Measurements from ENCODE around the gene TMEM231.
A peak's percentile ranks its signal among the peaks of the same experiment; 100 is the strongest.
"Not testable (repeated sequence)": the region's sequence is repeated elsewhere in the genome, so short reads cannot be mapped to it uniquely, and the experiment has no call there.

TMEM231 gene

GRCh38 chr16:75506574-75506973 lies 49.5 kb downstream of the TMEM231 start:
- Histone ChIP-seq H3K4me3 (ENCODE audit: low read length) (no peak overlapping the region), H3K9ac (ENCODE audit: low read length) (no peak overlapping the region), H3K79me1 (ENCODE audit: low read length) (no peaks in the 10 kb centered on the region), H3K4me1 (ENCODE audit: control insufficient read depth, low read depth, low read length) (peaks cover 3% of the 10 kb centered on the region), H3K36me3 (ENCODE audit: control insufficient read depth, insufficient read depth, low read length) (no peaks in the 10 kb centered on the region), H4K8ac (ENCODE audit: low read depth, low read length) (no peak overlapping the region), H2BK5ac (ENCODE audit: low read length) (no peak overlapping the region), H2BK15ac (replicated peaks; ENCODE audit: low read depth) (no peak overlapping the region), H3K79me2 (ENCODE audit: control insufficient read depth, insufficient read depth, low read length) (no peaks in the 10 kb centered on the region), H3K4ac (ENCODE audit: low read depth, low read length) (no peak overlapping the region), H2AK5ac (ENCODE audit: low read length) (no peak overlapping the region), H3K4me2 (ENCODE audit: low read length) (no peak overlapping the region), H3K56ac (ENCODE audit: low read length) (no peak overlapping the region), H4K5ac (ENCODE audit: low read length) (no peak overlapping the region), H3K27ac (ENCODE audit: low read depth, low read length) (no peak overlapping the region), H2BK120ac (ENCODE audit: low read depth, low read length) (no peak overlapping the region), H3K27me3 (ENCODE audit: insufficient read depth, low read length, poor library complexity) (no peaks in the 10 kb centered on the region), H3K23ac (ENCODE audit: low read length) (no peak overlapping the region), H3K18ac (ENCODE audit: low read length) (no peak overlapping the region)
- DNase-seq, result no peak
- no CpG with 5 or more reads among the region's 7 CpGs for WGBS (ENCODE audit: extremely low coverage, insufficient coverage, low lambda C conversion rate)

- Histone ChIP-seq H3K4me3 (ENCODE audit: low read length) (no peak overlapping the region), H4K8ac (ENCODE audit: low read depth, low read length) (no peak overlapping the region), H4K5ac (ENCODE audit: low read length) (no peak overlapping the region), H2BK120ac (ENCODE audit: low read depth, low read length) (no peak overlapping the region), H3K23ac (ENCODE audit: low read length) (no peak overlapping the region), H2BK5ac (ENCODE audit: low read length) (no peak overlapping the region), H3K9ac (ENCODE audit: low read length) (no peak overlapping the region), H3K79me2 (ENCODE audit: control insufficient read depth, insufficient read depth, low read length) (no peaks in the 10 kb centered on the region), H3K4me1 (ENCODE audit: control insufficient read depth, low read depth, low read length) (peaks cover 3% of the 10 kb centered on the region), H2AK5ac (ENCODE audit: low read length) (no peak overlapping the region), H3K18ac (ENCODE audit: low read length) (no peak overlapping the region), H3K36me3 (ENCODE audit: control insufficient read depth, insufficient read depth, low read length) (no peaks in the 10 kb centered on the region), H3K56ac (ENCODE audit: low read length) (no peak overlapping the region), H2BK15ac (replicated peaks; ENCODE audit: low read depth) (no peak overlapping the region), H3K27me3 (ENCODE audit: insufficient read depth, low read length, poor library complexity) (no peaks in the 10 kb centered on the region), H3K27ac (ENCODE audit: low read depth, low read length) (no peak overlapping the region), H3K79me1 (ENCODE audit: low read length) (no peaks in the 10 kb centered on the region), H3K4ac (ENCODE audit: low read depth, low read length) (no peak overlapping the region), H3K4me2 (ENCODE audit: low read length) (no peak overlapping the region)
- no peak for DNase-seq
- WGBS (ENCODE audit: extremely low coverage, insufficient coverage, low lambda C conversion rate), result no CpG with 5 or more reads among the region's 3 CpGs
Observed at GRCh38 chr16:75506107-75506506, 49.9 kb downstream of the TMEM231 start.

DNA sequence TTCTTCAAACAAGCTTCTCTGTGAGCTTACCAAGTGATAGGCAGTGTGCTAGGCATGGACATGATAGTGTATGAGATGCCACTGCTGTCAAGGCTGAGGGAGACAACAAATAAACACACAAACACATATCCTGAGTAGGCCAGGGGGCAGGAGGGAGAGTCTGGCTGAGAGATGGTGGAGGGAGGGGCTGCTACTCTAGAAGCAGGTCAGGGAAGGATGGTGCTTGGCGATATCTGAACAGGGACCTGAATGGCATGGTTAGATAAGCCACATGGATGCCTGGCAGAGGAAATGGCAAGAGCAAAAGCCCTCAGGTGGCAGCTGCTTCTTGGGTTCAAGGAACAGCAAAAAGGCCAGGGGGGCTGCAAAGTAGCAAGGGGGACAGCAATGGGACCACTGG lies 52.3 kb downstream of the TMEM231 start:
- Histone ChIP-seq H3K79me2 (ENCODE audit: control insufficient read depth, insufficient read depth, low read length) (no peaks in the 10 kb centered on the region), H2BK120ac (ENCODE audit: low read depth, low read length) (no peak overlapping the region), H3K79me1 (ENCODE audit: low read length) (no peaks in the 10 kb centered on the region), H3K56ac (ENCODE audit: low read length) (no peak overlapping the region), H3K9ac (ENCODE audit: low read length) (no peak overlapping the region), H3K4me1 (ENCODE audit: control insufficient read depth, low read depth, low read length) (no peaks in the 10 kb centered on the region), H2BK15ac (replicated peaks; ENCODE audit: low read depth) (no peak overlapping the region), H3K4ac (ENCODE audit: low read depth, low read length) (no peak overlapping the region), H3K27ac (ENCODE audit: low read depth, low read length) (no peak overlapping the region), H2AK5ac (ENCODE audit: low read length) (no peak overlapping the region), H2BK5ac (ENCODE audit: low read length) (no peak overlapping the region), H4K8ac (ENCODE audit: low read depth, low read length) (no peak overlapping the region), H3K18ac (ENCODE audit: low read length) (no peak overlapping the region), H3K36me3 (ENCODE audit: control insufficient read depth, insufficient read depth, low read length) (no peaks in the 10 kb centered on the region), H3K27me3 (ENCODE audit: insufficient read depth, low read length, poor library complexity) (no peaks in the 10 kb centered on the region), H3K4me3 (ENCODE audit: low read length) (no peak overlapping the region), H3K4me2 (ENCODE audit: low read length) (no peak overlapping the region), H4K5ac (ENCODE audit: low read length) (no peak overlapping the region), H3K23ac (ENCODE audit: low read length) (no peak overlapping the region)
- no peak for DNase-seq
- WGBS (ENCODE audit: extremely low coverage, insufficient coverage, low lambda C conversion rate), result no CpG with 5 or more reads among the region's 1 CpG

- WGBS (ENCODE audit: extremely low coverage, insufficient coverage, low lambda C conversion rate), result no CpG with 5 or more reads among the region's 4 CpGs
- Histone ChIP-seq H3K4ac (ENCODE audit: low read depth, low read length) (no peak overlapping the region), H3K23ac (ENCODE audit: low read length) (no peak overlapping the region), H3K27ac (ENCODE audit: low read depth, low read length) (no peak overlapping the region), H3K18ac (ENCODE audit: low read length) (no peak overlapping the region), H3K36me3 (ENCODE audit: control insufficient read depth, insufficient read depth, low read length) (no peaks in the 10 kb centered on the region), H3K4me2 (ENCODE audit: low read length) (no peak overlapping the region), H3K56ac (ENCODE audit: low read length) (no peak overlapping the region), H4K8ac (ENCODE audit: low read depth, low read length) (no peak overlapping the region), H4K5ac (ENCODE audit: low read length) (no peak overlapping the region), H2BK5ac (ENCODE audit: low read length) (no peak overlapping the region), H3K79me2 (ENCODE audit: control insufficient read depth, insufficient read depth, low read length) (no peaks in the 10 kb centered on the region), H2BK120ac (ENCODE audit: low read depth, low read length) (no peak overlapping the region), H3K4me3 (ENCODE audit: low read length) (no peak overlapping the region), H2BK15ac (replicated peaks; ENCODE audit: low read depth) (no peak overlapping the region), H2AK5ac (ENCODE audit: low read length) (no peak overlapping the region), H3K27me3 (ENCODE audit: insufficient read depth, low read length, poor library complexity) (no peaks in the 10 kb centered on the region), H3K4me1 (ENCODE audit: control insufficient read depth, low read depth, low read length) (no peaks in the 10 kb centered on the region), H3K9ac (ENCODE audit: low read length) (no peak overlapping the region), H3K79me1 (ENCODE audit: low read length) (no peaks in the 10 kb centered on the region)
- DNase-seq, result no peak
Observed at GRCh38 chr16:75502916-75503605, 53.0 kb downstream of the TMEM231 start.

DNA sequence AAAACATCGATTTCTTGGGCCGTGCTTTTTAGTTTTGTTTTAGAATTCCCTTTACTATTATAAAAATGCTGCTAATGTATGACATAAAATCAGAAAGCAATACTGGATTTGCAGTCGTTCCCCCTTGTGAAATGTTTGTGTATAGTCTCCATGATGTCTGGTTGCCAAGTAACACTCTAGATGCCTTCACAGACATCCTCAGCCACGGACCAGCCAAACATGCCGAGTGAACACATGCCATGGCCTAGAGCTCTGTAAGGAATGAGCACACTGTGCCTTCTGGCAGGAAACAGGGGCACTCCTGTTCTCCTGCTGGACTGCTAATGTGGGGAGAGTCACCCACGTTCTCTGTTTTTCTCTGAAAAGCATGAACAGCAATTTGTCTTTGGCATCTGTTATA lies 54.2 kb downstream of the TMEM231 start:
- not testable (repeated sequence) for H3K4me3 ChIP-seq (ENCODE audit: low read length); H2BK120ac ChIP-seq (ENCODE audit: low read depth, low read length); H3K27ac ChIP-seq (ENCODE audit: low read depth, low read length); H3K79me2 ChIP-seq (ENCODE audit: control insufficient read depth, insufficient read depth, low read length); H4K5ac ChIP-seq (ENCODE audit: low read length); H3K56ac ChIP-seq (ENCODE audit: low read length); H3K4me2 ChIP-seq (ENCODE audit: low read length); H2AK5ac ChIP-seq (ENCODE audit: low read length); H2BK5ac ChIP-seq (ENCODE audit: low read length); H3K18ac ChIP-seq (ENCODE audit: low read length); H3K23ac ChIP-seq (ENCODE audit: low read length); H4K8ac ChIP-seq (ENCODE audit: low read depth, low read length); H3K4ac ChIP-seq (ENCODE audit: low read depth, low read length); H3K36me3 ChIP-seq (ENCODE audit: control insufficient read depth, insufficient read depth, low read length); H3K9ac ChIP-seq (ENCODE audit: low read length); H3K27me3 ChIP-seq (ENCODE audit: insufficient read depth, low read length, poor library complexity); H2BK15ac ChIP-seq (replicated peaks; ENCODE audit: low read depth); H3K79me1 ChIP-seq (ENCODE audit: low read length); H3K4me1 ChIP-seq (ENCODE audit: control insufficient read depth, low read depth, low read length)
- peak; percentile 45 for DNase-seq
- no CpG with 5 or more reads among the region's 6 CpGs for WGBS (ENCODE audit: extremely low coverage, insufficient coverage, low lambda C conversion rate)

GRCh38 chr16:75501359-75501758 lies 54.7 kb downstream of the TMEM231 start:
- Histone ChIP-seq H4K5ac (ENCODE audit: low read length) (no peak overlapping the region), H3K79me1 (ENCODE audit: low read length) (no peaks in the 10 kb centered on the region)
- WGBS (ENCODE audit: extremely low coverage, insufficient coverage, low lambda C conversion rate), result no CpG with 5 or more reads among the region's 5 CpGs

More at GRCh38 chr16:75501359-75501758, 54.7 kb downstream of the TMEM231 start:
- no peak overlapping the region for H3K4me3 ChIP-seq (ENCODE audit: low read length)
- H3K27me3 ChIP-seq (ENCODE audit: insufficient read depth, low read length, poor library complexity), result no peaks in the 10 kb centered on the region
- no peak overlapping the region for H3K4me2 ChIP-seq (ENCODE audit: low read length)
- no peak overlapping the region for H3K9ac ChIP-seq (ENCODE audit: low read length)
- no peak overlapping the region for H3K18ac ChIP-seq (ENCODE audit: low read length)
- no peak overlapping the region for H4K8ac ChIP-seq (ENCODE audit: low read depth, low read length)
- H2BK5ac ChIP-seq (ENCODE audit: low read length), result no peak overlapping the region
- no peaks in the 10 kb centered on the region for H3K36me3 ChIP-seq (ENCODE audit: control insufficient read depth, insufficient read depth, low read length)
- H3K4ac ChIP-seq (ENCODE audit: low read depth, low read length), result no peak overlapping the region
- no peaks in the 10 kb centered on the region for H3K79me2 ChIP-seq (ENCODE audit: control insufficient read depth, insufficient read depth, low read length)
- H2BK120ac ChIP-seq (ENCODE audit: low read depth, low read length), result no peak overlapping the region
- no peak overlapping the region for H3K27ac ChIP-seq (ENCODE audit: low read depth, low read length)
- no peak overlapping the region for H2AK5ac ChIP-seq (ENCODE audit: low read length)
- H2BK15ac ChIP-seq (replicated peaks; ENCODE audit: low read depth), result no peak overlapping the region
- H3K23ac ChIP-seq (ENCODE audit: low read length), result no peak overlapping the region
- H3K4me1 ChIP-seq (ENCODE audit: control insufficient read depth, low read depth, low read length), result no peaks in the 10 kb centered on the region
- H3K56ac ChIP-seq (ENCODE audit: low read length), result no peak overlapping the region
- DNase-seq, result no peak

All from mesendoderm (in vitro differentiated cells).